ENCODE results near the gene OR6B1.

- TF ChIP-seq, protein P1, sequence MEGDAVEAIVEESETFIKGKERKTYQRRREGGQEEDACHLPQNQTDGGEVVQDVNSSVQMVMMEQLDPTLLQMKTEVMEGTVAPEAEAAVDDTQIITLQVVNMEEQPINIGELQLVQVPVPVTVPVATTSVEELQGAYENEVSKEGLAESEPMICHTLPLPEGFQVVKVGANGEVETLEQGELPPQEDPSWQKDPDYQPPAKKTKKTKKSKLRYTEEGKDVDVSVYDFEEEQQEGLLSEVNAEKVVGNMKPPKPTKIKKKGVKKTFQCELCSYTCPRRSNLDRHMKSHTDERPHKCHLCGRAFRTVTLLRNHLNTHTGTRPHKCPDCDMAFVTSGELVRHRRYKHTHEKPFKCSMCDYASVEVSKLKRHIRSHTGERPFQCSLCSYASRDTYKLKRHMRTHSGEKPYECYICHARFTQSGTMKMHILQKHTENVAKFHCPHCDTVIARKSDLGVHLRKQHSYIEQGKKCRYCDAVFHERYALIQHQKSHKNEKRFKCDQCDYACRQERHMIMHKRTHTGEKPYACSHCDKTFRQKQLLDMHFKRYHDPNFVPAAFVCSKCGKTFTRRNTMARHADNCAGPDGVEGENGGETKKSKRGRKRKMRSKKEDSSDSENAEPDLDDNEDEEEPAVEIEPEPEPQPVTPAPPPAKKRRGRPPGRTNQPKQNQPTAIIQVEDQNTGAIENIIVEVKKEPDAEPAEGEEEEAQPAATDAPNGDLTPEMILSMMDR (IDR thresholded peaks at IDR 0.05), result no peak
- no peak for TF ChIP-seq POLR2A (IDR thresholded peaks at IDR 0.05)
Observed at GRCh38 chr7:143979998-143980397, 20.1 kb upstream of the OR6B1 start.

All from lower leg skin (tissue), 3 donors.